ENCODE results near the gene SDSL. TPM values are rescaled to one million over a fixed set of nuclear protein-coding genes. Genes with fewer than 3 reads are reported as not detected.

The SDSL gene
- total and polyA plus RNA-seq, 10 of the 15 experiments (the other 5 are each of a cell fraction or from before 2014, with no cell fraction given), result 0.18 to 4.4 (median 1.0) TPM

GRCh38 chr12:113396828-113397496, 25.2 kb upstream of the SDSL start:
- ChIA-PET POLR2A (no interaction called here), RAD21 (ENCODE audit: unreplicated experiment) (interaction anchor here (0.8 kb wide), 1 partner anchor 38 kb away, joined by 3 read pairs; the partner anchor contains the start of gene PLBD2), CTCF (no interaction called here), SMC1A (ENCODE audit: uncharacterized antibody, unreplicated experiment) (no interaction called here)
- Histone ChIP-seq H3K4me1 (ENCODE audit: control insufficient read depth, insufficient read depth, low read length) (no peaks in the 10 kb centered on the region; the same call in 1 of the 2 replicates), H3K27ac (ENCODE audit: control insufficient read depth, insufficient read depth) (no peak overlapping the region), H3K4me2 (ENCODE audit: control insufficient read depth, insufficient read depth) (no peak overlapping the region), H3K4me3 (no peak overlapping the region), H3K9me3 (replicated peaks; ENCODE audit: control insufficient read depth, insufficient read depth, low read length) (no peaks in the 10 kb centered on the region), H2AFZ (ENCODE audit: control insufficient read depth, low read depth, low read length) (no peak overlapping the region), H3K27me3 (replicated peaks in 1 of 2; ENCODE audit: control insufficient read depth in 2 of 2, insufficient read depth in 2 of 2, low read length in 1 of 2) (no peaks in the 10 kb centered on the region), H3K79me2 (ENCODE audit: control insufficient read depth, insufficient read depth, low read length) (no peaks in the 10 kb centered on the region), H3K9ac (ENCODE audit: control insufficient read depth, insufficient read depth, low read length) (no peak overlapping the region), H3K36me3 (ENCODE audit: control insufficient read depth in 2 of 2, insufficient read depth in 2 of 2, low read length in 1 of 2) (no peaks in the 10 kb centered on the region), H4K20me1 (ENCODE audit: control insufficient read depth, insufficient read depth) (no peaks in the 10 kb centered on the region)
- FAIRE-seq (no peak), ATAC-seq (peak; percentile 32), DNase-seq (ENCODE audit: low read depth, low spot score) (no peak)
- in situ Hi-C loops (cut with MboI) (no loop called here), intact Hi-C loops (cut with micrococcal nuclease; ENCODE audit: unreplicated experiment) (no loop called here)
- WGBS (ENCODE audit: insufficient coverage, insufficient replicate concordance, low lambda C conversion rate, missing lambda C conversion rate), result 39% methylated on average over 13 of the region's 16 CpGs
- no peak for TF ChIP-seq CHD4 (IDR thresholded peaks at IDR 0.05)
- TF ChIP-seq ZBTB40 (IDR thresholded peaks at IDR 0.05; ENCODE audit: borderline replicate concordance), result no peak
- TF ChIP-seq, protein P1, sequence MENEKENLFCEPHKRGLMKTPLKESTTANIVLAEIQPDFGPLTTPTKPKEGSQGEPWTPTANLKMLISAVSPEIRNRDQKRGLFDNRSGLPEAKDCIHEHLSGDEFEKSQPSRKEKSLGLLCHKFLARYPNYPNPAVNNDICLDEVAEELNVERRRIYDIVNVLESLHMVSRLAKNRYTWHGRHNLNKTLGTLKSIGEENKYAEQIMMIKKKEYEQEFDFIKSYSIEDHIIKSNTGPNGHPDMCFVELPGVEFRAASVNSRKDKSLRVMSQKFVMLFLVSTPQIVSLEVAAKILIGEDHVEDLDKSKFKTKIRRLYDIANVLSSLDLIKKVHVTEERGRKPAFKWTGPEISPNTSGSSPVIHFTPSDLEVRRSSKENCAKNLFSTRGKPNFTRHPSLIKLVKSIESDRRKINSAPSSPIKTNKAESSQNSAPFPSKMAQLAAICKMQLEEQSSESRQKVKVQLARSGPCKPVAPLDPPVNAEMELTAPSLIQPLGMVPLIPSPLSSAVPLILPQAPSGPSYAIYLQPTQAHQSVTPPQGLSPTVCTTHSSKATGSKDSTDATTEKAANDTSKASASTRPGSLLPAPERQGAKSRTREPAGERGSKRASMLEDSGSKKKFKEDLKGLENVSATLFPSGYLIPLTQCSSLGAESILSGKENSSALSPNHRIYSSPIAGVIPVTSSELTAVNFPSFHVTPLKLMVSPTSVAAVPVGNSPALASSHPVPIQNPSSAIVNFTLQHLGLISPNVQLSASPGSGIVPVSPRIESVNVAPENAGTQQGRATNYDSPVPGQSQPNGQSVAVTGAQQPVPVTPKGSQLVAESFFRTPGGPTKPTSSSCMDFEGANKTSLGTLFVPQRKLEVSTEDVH (IDR thresholded peaks at IDR 0.05; ENCODE audit: low read depth, partially characterized antibody), result no peak
- no peak for TF ChIP-seq CBX3 (IDR thresholded peaks at IDR 0.05; ENCODE audit: borderline replicate concordance, low read depth)
- TF ChIP-seq USF2 (IDR thresholded peaks at IDR 0.05; ENCODE audit: borderline replicate concordance, low read depth, low read length), result no peak
- TF ChIP-seq PAX5 (IDR thresholded peaks at IDR 0.05; ENCODE audit: borderline replicate concordance, low read depth, low read length), result no peak
- no peak for TF ChIP-seq RBBP5 (conservative IDR thresholded peaks at IDR 0.05)
- no peak for TF ChIP-seq TCF3 (IDR thresholded peaks at IDR 0.05; ENCODE audit: borderline replicate concordance, insufficient read depth, low read depth, low read length)
- TF ChIP-seq SIX5 (IDR thresholded peaks at IDR 0.05; ENCODE audit: low read depth, low read length, severe bottlenecking), result no peak
- BruUV-seq (replicated peaks), result no TSS peak
